Vagina (tissue), 2 donors: ENCODE results near the gene AP2M1.
"Not testable (repeated sequence)": the region's sequence is repeated elsewhere in the genome, so short reads cannot be mapped to it uniquely, and the experiment has no call there.

ENCODE experiments used
- CTCF ChIP-seq, 3 experiments: fragments of 450-650 bp in 2 of 3; fragments of 200-600 bp in 1 of 3; sonication (generic) in 1 of 3; IDR thresholded peaks; one replicate each; pipeline ENCODE4 v1.5.1; 2017 to 2019; ENCODE audit warnings: antibody characterized with exemption in 3 of 3, mild to moderate bottlenecking in 2 of 3, moderate library complexity in 2 of 3
- POLR2AphosphoS5 ChIP-seq, 2 donors: sonication (generic); formaldehyde crosslinking; IDR thresholded peaks; one replicate each; pipeline ENCODE4 v1.9.0; 2017; ENCODE audit warnings: antibody characterized with exemption in 2 of 2, mild to moderate bottlenecking in 2 of 2, low read depth in 1 of 2; ENCODE audit not compliant: insufficient read depth in 1 of 2

- TF ChIP-seq POLR2AphosphoS5 (IDR thresholded peaks at IDR 0.05; ENCODE audit: insufficient read depth in 1 of 2, low read depth in 1 of 2); CTCF (IDR thresholded peaks at IDR 0.05): not testable (repeated sequence)
These were observed 12.0 kb upstream of the AP2M1 start for GRCh38 chr3:184162571-184163070.
